Gastrocnemius medialis (tissue), 4 donors: Measurements from ENCODE around the gene SLC17A8. TPM values are rescaled to one million over a fixed set of nuclear protein-coding genes. Genes with fewer than 3 reads are reported as not detected.

ENCODE experiments used
- ATAC-seq, 2 donors: fragments of 150-250 bp; one replicate each; pipeline ENCODE4 v1.9.1; 2016
- DNase-seq, 2 donors: peaks; one replicate each; pipeline ENCODE4 v3.0.0-alpha.2; 2019
- H3K27ac ChIP-seq, 4 donors: fragments of 200-600 bp; sonication (generic); 1 replicate in 1 of 4; 2 replicates in 3 of 4; pipeline ENCODE4 v1.5.1; 2016 to 2018; ENCODE audit warnings: mild to moderate bottlenecking in 2 of 4, moderate library complexity in 1 of 4
- H3K27me3 ChIP-seq, 3 donors: fragments of 200-600 bp; sonication (generic) in 2 of 3; 1 replicate in 1 of 3; 2 replicates in 2 of 3; pipeline versions ENCODE4 v1.5.1 to v1.6.0; 2016 to 2019; ENCODE audit warnings: mild to moderate bottlenecking in 1 of 3, moderate library complexity in 1 of 3
- H3K36me3 ChIP-seq, 2 donors: fragments of 200-600 bp; sonication (generic) in 1 of 2; one replicate each; pipeline ENCODE4 v1.5.1; 2017 to 2018
- H3K4me1 ChIP-seq, 2 donors: fragments of 200-600 bp; sonication (generic) in 1 of 2; one replicate each; pipeline ENCODE4 v1.5.1; 2016 to 2017; ENCODE audit warnings: mild to moderate bottlenecking in 2 of 2
- H3K4me3 ChIP-seq, 4 donors: fragments of 200-600 bp; sonication (generic) in 3 of 4; 1 replicate in 1 of 4; 2 replicates in 3 of 4; pipeline ENCODE4 v1.5.1; 2016 to 2019; ENCODE audit warnings: mild to moderate bottlenecking in 2 of 4
- H3K9me3 ChIP-seq, 3 donors: fragments of 200-600 bp; sonication (generic) in 2 of 3; 1 replicate in 1 of 3; 2 replicates in 2 of 3; pipeline ENCODE4 v1.5.1; 2016 to 2019
- POLR2A ChIP-seq, 2 donors: fragments of 450-650 bp; IDR thresholded peaks; one replicate each; pipeline ENCODE4 v1.6.1; 2017; ENCODE audit warnings: antibody characterized with exemption in 2 of 2, mild to moderate bottlenecking in 2 of 2, moderate library complexity in 2 of 2
- in situ Hi-C, 4 donors: fragments of 200-750 bp; cut with MboI; loops; one replicate each; pipeline versions ENCODE4 v1.15.0 to v1.8.0; 2017; ENCODE audit warnings: low sequenced_read_pairs in 4 of 4
- intact Hi-C: fragments of 100-400 bp; cut with DNase I; formaldehyde crosslinking; loops from one replicate; pipeline ENCODE4 v1.15.1; 2023; ENCODE audit warnings: low total_unique reads
- total RNA-seq, 4 donors: library from RNA; depleted of rRNA; stranded (reverse); fragments of >200 nt; gene quantifications; one replicate each; pipeline versions ENCODE4 v1.1.0 to v1.2.3, GENCODE V29; 2016
- TF ChIP-seq, protein P1 (sequence below), 5 experiments: fragments of 450-650 bp in 3 of 5; fragments of 200-600 bp in 2 of 5; sonication (generic) in 2 of 5; IDR thresholded peaks in 4 of 5; conservative IDR thresholded peaks in 1 of 5; 1 replicate in 4 of 5; 2 replicates in 1 of 5; pipeline ENCODE4 v1.5.1; 2016 to 2019; ENCODE audit warnings: antibody characterized with exemption in 5 of 5, mild to moderate bottlenecking in 3 of 5, moderate library complexity in 3 of 5

Gene SLC17A8
- total RNA-seq, 4 donors from 2014 or later = 0.31 TPM; not detected in 3

DNA sequence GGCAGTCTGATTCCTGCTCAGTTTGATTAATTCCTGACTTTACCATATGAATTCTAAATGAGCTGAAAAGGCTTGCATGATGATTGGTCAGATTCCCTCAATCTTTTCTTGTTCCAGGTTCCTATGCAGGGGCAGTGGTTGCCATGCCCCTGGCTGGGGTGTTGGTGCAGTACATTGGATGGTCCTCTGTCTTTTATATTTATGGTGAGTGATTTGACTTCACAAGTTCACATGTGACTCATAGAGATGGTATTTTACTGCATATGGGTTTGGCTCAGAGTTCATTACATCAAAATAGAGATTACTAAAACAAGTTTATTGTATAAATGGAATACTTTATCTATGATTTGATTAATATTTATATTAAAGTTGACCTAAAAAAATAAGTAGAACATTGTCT, 44.8 kb downstream of the SLC17A8 start:
- Histone ChIP-seq H3K4me1 (no peaks in the 10 kb centered on the region), H3K9me3 (no peaks in the 10 kb centered on the region), H3K4me3 (no peak overlapping the region), H3K27ac (no peak overlapping the region), H3K36me3 (no peaks in the 10 kb centered on the region), H3K27me3 (no peaks in the 10 kb centered on the region)
- DNase-seq (no peak), ATAC-seq (no peak)
- no peak for TF ChIP-seq POLR2A (IDR thresholded peaks at IDR 0.05)
- TF ChIP-seq, protein P1, sequence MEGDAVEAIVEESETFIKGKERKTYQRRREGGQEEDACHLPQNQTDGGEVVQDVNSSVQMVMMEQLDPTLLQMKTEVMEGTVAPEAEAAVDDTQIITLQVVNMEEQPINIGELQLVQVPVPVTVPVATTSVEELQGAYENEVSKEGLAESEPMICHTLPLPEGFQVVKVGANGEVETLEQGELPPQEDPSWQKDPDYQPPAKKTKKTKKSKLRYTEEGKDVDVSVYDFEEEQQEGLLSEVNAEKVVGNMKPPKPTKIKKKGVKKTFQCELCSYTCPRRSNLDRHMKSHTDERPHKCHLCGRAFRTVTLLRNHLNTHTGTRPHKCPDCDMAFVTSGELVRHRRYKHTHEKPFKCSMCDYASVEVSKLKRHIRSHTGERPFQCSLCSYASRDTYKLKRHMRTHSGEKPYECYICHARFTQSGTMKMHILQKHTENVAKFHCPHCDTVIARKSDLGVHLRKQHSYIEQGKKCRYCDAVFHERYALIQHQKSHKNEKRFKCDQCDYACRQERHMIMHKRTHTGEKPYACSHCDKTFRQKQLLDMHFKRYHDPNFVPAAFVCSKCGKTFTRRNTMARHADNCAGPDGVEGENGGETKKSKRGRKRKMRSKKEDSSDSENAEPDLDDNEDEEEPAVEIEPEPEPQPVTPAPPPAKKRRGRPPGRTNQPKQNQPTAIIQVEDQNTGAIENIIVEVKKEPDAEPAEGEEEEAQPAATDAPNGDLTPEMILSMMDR (IDR thresholded peaks at IDR 0.05 in 4 of 5, conservative IDR thresholded peaks at IDR 0.05 in 1 of 5) = no peak
- intact Hi-C loops (no loop called here), in situ Hi-C loops (no loop called here)

DNA sequence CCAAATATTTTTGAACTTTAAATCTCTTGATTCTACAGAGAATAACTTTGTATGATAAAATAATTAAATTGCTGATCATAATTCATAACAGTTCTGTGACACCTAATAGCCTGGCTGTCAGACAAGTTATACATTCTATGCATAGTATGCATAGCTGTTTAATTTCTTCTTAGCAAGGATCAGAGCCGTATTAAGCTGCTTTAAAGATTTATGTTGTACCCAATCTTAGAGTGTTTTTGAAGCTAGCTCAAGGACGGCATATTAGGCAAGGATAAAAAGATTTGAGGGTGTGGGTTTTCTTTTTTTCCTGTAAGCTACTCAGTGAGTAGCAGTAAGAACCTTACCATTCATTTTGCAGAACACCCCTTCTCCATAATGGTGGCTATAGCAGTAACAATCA, 45.9 kb downstream of the SLC17A8 start:
- Histone ChIP-seq H3K9me3 (no peaks in the 10 kb centered on the region), H3K4me1 (no peaks in the 10 kb centered on the region), H3K36me3 (no peaks in the 10 kb centered on the region), H3K27me3 (no peaks in the 10 kb centered on the region), H3K4me3 (no peak overlapping the region), H3K27ac (no peak overlapping the region)
- ATAC-seq (no peak), DNase-seq (no peak)
- TF ChIP-seq, protein P1 (IDR thresholded peaks at IDR 0.05 in 4 of 5, conservative IDR thresholded peaks at IDR 0.05 in 1 of 5) = no peak
- TF ChIP-seq POLR2A (IDR thresholded peaks at IDR 0.05) = no peak
- in situ Hi-C loops = no loop called here
- intact Hi-C loops = no loop called here

DNA sequence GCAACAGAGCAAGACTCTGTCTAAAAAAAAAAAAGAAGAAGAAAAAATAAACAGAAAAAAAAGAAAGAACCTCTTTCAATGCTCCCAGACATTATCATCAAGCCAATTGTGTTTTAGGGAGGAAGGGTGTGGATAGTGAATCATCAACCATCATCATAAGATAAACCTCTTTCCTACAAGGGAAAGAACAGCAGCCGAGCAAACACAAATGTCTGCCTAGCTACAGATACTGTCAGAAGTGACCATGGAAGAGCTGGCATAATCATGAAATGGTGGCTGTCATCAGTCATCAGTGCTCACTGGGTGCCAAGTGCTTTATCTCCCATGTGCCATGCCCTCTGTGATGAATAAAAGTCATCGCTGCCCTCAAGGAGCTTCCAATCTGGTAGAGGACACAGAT, 46.6 kb downstream of the SLC17A8 start:
- intact Hi-C loops = no loop called here

DNA sequence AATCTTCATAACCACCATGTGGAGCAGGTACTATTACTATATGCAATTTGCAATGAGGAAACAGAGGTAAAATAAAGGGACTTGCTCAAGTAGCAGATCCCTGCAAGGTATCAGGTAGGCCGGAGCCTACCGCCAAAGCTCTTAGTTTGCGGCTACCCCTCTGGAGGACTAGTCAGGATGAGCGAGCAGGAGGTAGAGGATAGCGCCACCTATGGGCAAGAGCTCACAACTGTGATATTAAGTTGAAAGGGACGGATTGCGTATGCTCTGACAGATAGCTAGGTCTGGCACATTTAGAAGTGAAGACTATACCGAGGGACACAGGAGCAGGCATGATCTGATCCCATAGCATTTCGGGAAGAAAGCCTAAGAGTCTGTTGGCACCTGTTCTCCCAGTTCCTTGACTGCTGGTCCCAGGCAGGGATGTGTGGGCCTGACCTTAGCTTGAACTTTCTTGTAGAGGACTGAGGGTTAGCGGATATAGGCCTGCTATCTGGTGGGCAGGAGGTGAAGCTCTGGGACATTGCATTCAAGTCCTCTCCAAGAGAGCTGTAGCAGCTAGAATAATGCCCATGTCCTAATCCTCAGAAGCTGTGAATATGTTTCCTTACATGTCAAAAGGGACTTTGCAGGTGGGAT, 48.0 kb downstream of the SLC17A8 start:
- H3K27ac ChIP-seq = no peak overlapping the region
- TF ChIP-seq POLR2A (IDR thresholded peaks at IDR 0.05) = no peak
- TF ChIP-seq, protein P1 (IDR thresholded peaks at IDR 0.05 in 4 of 5, conservative IDR thresholded peaks at IDR 0.05 in 1 of 5) = peak in 2 of 5 experiments; percentile 15 to 40
- no peaks in the 10 kb centered on the region for H3K36me3 ChIP-seq
- ATAC-seq = no peak
- intact Hi-C loops = no loop called here
- no peak overlapping the region for H3K4me3 ChIP-seq
- no peaks in the 10 kb centered on the region for H3K27me3 ChIP-seq
- in situ Hi-C loops = no loop called here
- H3K4me1 ChIP-seq = no peaks in the 10 kb centered on the region
- no peaks in the 10 kb centered on the region for H3K9me3 ChIP-seq
- no peak for DNase-seq

More for the DNA sequence above, 46.6 kb downstream of the SLC17A8 start:
- H3K4me1 ChIP-seq = no peaks in the 10 kb centered on the region
- H3K27me3 ChIP-seq = no peaks in the 10 kb centered on the region
- in situ Hi-C loops = no loop called here
- H3K36me3 ChIP-seq = no peaks in the 10 kb centered on the region
- no peak overlapping the region for H3K27ac ChIP-seq
- no peak overlapping the region for H3K4me3 ChIP-seq
- H3K9me3 ChIP-seq = no peaks in the 10 kb centered on the region
- DNase-seq (no peak), ATAC-seq (no peak)
- no peak for TF ChIP-seq POLR2A (IDR thresholded peaks at IDR 0.05)
- TF ChIP-seq, protein P1 (IDR thresholded peaks at IDR 0.05 in 4 of 5, conservative IDR thresholded peaks at IDR 0.05 in 1 of 5) = no peak

DNA sequence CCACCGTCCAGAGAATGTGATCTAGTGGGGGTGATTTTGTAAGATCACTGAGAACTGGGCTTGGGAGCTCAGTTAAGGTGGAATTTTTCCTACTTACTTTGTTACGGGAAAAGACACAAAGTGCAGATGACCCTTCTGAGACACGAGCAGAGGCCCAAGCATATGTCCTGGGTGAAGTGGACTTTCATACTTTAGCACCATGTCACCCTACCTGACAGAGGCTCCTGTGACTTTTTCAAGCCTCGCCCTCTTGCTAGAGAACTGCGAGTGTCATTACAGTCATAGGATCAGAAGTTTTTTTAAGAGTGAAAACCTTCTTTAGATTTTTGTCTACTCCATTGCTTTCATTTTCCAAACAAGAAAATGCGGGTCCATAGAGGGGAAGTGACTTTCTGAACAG, 56.1 kb downstream of the SLC17A8 start:
- H3K27ac ChIP-seq = no peak overlapping the region
- no peak overlapping the region for H3K4me3 ChIP-seq
- no peaks in the 10 kb centered on the region for H3K36me3 ChIP-seq
- no peaks in the 10 kb centered on the region for H3K4me1 ChIP-seq
- ATAC-seq (no peak), DNase-seq (no peak)
- intact Hi-C loops (no loop called here), in situ Hi-C loops (no loop called here)
- H3K9me3 ChIP-seq = no peaks in the 10 kb centered on the region
- no peak for TF ChIP-seq POLR2A (IDR thresholded peaks at IDR 0.05)
- TF ChIP-seq, protein P1 (IDR thresholded peaks at IDR 0.05 in 4 of 5, conservative IDR thresholded peaks at IDR 0.05 in 1 of 5) = no peak
- no peaks in the 10 kb centered on the region for H3K27me3 ChIP-seq
